ENCODE results near the gene DCAF11.

The DCAF11 gene

DNA sequence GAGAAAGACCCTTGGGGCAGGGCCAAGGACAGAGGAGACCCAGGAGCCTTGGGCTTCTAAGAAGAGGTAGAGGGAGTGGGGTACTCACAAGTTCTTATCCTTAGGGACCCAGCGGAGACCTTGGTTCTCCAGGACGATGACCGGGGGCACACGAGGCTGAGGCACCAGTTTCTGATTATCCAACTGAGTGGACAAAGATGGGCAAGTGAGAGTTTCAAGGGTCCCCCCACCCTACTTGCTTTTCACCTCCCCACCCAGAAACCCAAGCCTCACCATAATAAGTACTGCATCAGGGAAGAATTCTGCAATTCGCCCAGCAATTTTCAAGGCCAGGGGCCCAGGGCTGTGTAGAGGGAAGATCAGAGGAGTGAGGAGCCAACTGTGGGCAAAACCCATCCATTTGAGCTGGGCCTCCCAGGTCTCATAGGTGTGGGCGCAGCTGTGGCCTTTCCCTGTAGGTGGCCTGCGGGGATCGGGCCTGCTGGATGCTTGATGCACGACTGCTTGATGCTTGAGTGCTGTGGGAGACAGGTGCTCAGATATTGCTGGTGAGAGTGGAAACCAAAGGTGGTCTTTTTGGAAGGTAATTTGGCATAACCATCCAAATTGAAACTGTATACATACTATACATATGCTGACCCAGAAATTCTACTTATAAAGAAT is 24.8 kb downstream of the DCAF11 start:
- DNase-seq (ENCODE audit: low read depth) = no peak

GRCh38 chr14:24141097-24141880 is 26.7 kb downstream of the DCAF11 start, which contains the start of gene EMC9:
EMC9 (minus strand) TSS chr14:24141591; CDS start chr14:24141304, 287 bp downstream.
- DNase-seq (ENCODE audit: low read depth) = peak; percentile 99

- no peak for DNase-seq (ENCODE audit: low read depth)
Observed at GRCh38 chr14:24143511-24143910, 28.9 kb downstream of the DCAF11 start.

DNA sequence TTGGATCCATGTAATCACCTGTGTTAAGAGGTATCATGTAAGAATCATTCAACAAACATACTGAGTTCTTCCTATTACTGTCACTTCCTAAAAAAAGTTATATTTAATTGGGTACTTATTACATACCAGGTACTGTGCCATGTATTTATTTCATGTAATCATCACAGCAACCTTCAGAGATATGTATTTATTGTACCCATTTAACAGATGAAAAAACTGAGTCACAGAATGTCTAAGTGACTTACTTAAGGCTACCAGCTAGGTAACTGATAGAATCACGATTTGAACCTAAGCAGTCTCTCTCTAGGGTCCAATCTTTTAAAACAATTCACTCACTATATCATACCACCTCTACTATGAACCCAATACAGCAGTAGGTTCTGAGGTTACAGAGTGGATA is 29.9 kb downstream of the DCAF11 start:
- DNase-seq (ENCODE audit: low read depth) = no peak

DNA sequence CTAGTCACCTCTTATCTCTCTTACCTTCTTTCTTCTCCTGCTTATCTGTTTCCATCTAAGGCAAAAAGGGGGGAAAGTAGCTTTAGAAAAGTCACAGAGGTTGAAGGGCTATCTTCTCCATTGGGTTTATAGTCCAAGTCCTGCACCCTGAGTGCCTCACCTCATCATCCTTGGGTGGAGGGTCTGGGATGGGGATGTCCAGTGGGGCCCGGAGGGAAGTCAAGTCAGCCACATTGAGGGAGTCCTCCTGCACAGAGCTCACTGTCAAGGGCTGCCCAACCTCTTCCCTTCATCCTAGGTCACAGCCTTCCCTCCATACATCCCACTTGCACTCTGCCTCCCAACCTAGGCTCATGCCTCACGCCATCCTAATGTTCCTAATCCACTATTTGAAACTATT is 30.6 kb downstream of the DCAF11 start:
- no peak for DNase-seq (ENCODE audit: low read depth)

DNA sequence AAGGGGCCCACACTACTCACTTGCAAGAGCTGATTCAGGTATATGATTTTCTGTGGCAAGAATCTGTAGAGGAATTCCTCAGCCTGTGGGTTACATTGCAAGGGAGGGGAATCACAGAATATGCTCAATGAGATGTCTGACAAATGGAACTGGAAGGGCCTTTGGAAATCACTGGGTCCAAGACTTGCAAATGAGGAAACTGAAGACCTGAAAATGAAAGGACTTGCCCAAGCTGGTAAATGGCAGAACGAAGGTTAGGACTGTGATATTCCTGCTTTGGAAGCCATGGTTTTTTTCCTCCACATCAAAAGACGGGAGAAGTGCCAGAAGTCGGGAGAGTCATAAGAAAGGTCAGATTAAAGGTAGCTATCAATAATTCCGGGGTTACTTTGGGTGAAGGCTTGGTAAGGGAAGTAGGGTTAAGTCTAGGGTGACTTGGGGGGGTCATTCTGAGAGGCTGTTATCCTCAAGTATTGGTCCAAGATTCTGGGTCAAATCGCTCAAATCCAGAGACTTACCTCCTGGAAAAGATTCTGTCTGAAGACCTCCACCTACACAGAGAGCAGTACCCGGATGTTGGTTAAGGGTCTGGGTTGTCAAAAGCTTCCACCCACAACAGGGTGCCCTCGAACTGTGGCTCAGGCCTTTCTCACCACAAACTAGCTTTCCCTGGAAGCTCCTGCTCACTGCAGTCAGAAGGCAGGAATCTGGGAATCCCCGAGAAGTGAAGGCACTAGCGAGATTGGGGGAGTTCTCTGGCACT is 31.3 kb downstream of the DCAF11 start:
- no peak for DNase-seq (ENCODE audit: low read depth)

DNA sequence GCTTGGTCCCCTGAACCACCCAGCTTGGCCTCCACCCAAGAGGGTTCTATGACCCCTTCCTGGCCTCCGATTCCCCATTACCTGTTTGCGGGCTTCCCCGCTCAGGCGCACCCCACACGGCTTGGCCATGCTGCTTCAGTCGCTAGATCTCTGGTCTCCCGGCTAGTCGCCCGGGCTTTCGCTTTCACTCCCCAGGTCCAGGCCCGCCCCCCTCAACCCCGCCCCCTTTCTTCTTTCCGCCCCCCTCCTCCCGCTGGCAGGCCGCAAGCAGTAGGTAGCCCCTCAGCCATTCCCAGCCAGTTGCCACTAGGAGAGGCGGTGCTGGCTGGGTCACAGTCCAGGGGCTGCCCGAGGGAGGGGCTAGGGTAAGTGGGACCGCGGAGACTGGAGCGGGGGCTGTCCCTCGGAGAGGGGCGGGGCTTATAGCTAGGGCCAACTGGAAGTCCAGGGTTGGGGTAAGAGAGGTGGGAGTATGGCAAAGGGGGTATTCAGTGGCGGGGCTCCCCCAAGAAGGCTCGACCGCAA is 31.9 kb downstream of the DCAF11 start, which contains the start of gene PSME2:
PSME2 (minus strand) TSS at position 158 of the 525 bp plus-strand sequence; CDS start at position 129, 29 bp downstream.
- DNase-seq (ENCODE audit: low read depth) = peak; percentile 62

GRCh38 chr14:24146978-24147760 is 32.6 kb downstream of the DCAF11 start, which contains the start of gene RNF31:
RNF31 (plus strand) TSS chr14:24147498; CDS start chr14:24147699, 201 bp downstream.
- peak; percentile 94 for DNase-seq (ENCODE audit: low read depth)

- no peak for DNase-seq (ENCODE audit: low read depth)
Observed at GRCh38 chr14:24147761-24148428, 33.3 kb downstream of the DCAF11 start.

DNA sequence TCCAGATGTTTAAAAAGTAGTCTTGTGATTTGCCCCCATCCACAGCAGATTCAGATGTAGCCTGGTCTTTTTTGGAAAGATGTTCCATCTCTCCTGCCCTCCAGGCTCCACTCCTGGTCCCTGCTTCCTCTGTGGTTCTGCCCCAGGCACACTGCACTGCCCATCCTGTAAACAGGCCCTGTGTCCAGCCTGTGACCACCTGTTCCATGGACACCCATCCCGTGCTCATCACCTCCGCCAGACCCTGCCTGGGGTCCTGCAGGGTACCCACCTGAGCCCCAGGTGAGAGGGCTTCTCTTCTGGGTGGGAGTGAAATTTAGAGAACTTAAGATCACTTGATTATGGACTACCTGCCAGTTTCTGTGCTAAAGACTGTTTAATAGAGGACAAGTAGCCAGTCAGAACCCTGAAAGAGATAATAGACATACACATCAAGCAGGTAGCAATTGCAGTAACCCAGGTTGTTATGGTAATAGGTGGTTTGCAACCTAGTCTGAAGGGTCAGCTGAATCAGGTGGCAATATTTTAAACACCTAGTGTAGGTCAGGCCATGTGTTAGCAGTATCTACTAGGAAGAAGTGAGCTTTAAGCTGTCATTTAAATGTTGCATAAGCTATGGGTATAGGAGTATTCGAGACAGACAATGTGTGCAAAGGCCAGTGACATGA is 34.9 kb downstream of the DCAF11 start:
- no peak for DNase-seq (ENCODE audit: low read depth)

DNA sequence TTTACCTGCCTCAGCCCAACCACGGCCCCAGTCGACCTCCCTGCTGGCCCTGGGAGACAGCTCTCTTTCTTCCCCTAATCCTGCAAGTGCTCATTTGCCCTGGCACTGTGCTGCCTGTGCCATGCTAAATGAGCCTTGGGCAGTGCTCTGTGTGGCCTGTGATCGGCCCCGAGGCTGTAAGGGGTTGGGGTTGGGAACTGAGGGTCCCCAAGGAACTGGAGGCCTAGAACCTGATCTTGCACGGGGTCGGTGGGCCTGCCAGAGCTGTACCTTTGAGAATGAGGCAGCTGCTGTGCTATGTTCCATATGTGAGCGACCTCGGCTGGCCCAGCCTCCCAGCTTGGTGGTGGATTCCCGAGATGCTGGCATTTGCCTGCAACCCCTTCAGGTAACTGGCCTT is 35.5 kb downstream of the DCAF11 start:
- no peak for DNase-seq (ENCODE audit: low read depth)

DNA sequence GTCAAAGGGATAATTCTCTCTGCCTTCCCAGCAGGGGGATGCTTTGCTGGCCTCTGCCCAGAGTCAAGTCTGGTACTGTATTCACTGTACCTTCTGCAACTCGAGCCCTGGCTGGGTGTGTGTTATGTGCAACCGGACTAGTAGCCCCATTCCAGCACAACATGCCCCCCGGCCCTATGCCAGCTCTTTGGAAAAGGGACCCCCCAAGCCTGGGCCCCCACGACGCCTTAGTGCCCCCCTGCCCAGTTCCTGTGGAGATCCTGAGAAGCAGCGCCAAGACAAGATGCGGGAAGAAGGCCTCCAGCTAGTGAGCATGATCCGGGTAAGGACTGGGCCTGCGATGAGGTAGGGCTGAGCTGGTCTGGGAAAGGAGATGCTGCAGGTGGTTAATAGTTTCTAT is 36.0 kb downstream of the DCAF11 start:
- DNase-seq (ENCODE audit: low read depth) = no peak

DNA sequence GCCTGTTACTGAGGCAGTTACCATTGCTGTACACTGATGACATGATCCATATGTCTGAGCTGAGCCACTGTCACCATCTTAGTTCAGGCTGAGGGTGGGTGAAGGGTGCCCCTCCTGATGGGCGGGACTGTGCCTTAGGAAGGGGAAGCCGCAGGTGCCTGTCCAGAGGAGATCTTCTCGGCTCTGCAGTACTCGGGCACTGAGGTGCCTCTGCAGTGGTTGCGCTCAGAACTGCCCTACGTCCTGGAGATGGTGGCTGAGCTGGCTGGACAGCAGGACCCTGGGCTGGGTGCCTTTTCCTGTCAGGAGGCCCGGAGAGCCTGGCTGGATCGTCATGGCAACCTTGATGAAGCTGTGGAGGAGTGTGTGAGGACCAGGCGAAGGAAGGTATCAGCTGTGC is 36.4 kb downstream of the DCAF11 start:
- DNase-seq (ENCODE audit: low read depth) = no peak

GRCh38 chr14:24151404-24152080 is 37.0 kb downstream of the DCAF11 start:
- DNase-seq (ENCODE audit: low read depth) = no peak

DNA sequence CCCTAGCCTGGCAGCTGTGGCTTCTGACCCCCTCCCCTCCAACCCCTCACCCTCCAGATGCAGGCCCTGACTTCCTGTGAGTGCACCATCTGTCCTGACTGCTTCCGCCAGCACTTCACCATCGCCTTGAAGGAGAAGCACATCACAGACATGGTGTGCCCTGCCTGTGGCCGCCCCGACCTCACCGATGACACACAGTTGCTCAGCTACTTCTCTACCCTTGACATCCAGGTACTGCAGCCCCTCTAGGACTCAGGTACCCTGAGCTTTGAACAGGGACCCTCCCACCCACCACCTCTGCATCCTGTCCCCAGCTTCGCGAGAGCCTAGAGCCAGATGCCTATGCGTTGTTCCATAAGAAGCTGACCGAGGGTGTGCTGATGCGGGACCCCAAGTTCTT is 40.5 kb downstream of the DCAF11 start:
- DNase-seq (ENCODE audit: low read depth) = no peak

DNA sequence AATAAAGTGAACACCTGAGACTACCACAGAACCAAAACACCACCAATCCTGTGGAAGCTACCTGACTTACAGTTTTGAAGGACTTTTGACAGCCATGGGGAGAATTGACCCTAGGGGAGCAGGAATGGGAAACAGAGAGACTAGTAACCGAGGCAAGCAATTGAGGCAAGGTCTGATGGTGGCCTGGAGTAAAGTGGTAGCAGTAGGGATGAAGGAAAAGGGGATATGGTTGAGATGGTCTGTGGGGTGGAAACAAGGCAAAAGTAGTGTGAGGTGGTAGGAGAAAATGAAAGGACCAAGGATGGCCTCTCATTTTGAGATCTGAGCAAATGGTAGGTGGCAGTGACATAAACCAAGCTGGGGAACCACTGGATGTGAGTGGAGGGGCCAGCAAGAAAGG is 42.3 kb downstream of the DCAF11 start:
- DNase-seq (ENCODE audit: low read depth) = no peak

GRCh38 chr14:24157331-24157730 is 42.8 kb downstream of the DCAF11 start:
- no peak for DNase-seq (ENCODE audit: low read depth)

DNA sequence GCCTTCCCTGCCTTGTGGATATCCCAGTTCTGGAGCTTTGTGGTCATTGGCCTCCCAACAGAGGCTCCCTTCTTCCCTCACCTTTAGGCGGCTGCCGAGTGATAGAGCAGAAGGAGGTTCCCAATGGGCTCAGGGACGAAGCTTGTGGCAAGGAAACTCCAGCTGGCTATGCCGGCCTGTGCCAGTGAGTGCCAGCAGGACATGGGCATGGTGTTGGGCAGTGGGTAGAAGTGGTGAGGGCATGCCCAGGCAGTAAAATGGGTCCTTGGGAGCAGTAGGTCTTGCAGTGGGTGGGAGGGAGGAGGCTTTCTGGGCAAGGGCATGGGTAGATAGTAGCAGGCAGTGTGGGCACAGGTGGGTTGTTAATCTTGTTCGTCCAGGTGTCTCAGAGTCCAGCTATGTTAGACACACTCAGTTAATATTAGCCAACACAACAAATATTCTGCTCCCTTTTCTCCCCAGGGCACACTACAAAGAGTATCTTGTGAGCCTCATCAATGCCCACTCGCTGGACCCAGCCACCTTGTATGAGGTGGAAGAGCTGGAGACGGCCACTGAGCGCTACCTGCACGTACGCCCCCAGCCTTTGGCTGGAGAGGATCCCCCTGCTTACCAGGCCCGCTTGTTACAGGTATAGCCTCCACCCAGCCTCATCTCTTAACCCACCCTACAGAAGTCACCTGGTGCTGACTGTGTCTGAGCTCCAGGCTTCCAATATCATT is 45.4 kb downstream of the DCAF11 start:
- no peak for DNase-seq (ENCODE audit: low read depth)

- DNase-seq (ENCODE audit: low read depth) = no peak
Observed at GRCh38 chr14:24160499-24160849, 45.9 kb downstream of the DCAF11 start.

All from stimulated activated CD8-positive, alpha-beta memory T cell treated with anti-CD3 and anti-CD28 coated beads, Interleukin-15, amount 100 ng/mL, for 1 hour (primary cell).